WI38 (cell line): ENCODE data around the gene NLGN3.

ENCODE experiments used
- H3K4me3 ChIP-seq: 2 replicates; pipeline ENCODE4 v1.5.1; 2011; ENCODE audit warnings: low read depth, mild to moderate bottlenecking, control low read depth, low read length
- TF ChIP-seq, protein P1 (sequence below): IDR thresholded peaks from 2 replicates; pipeline ENCODE4 v1.5.1; 2012; ENCODE audit warnings: low read depth, mild to moderate bottlenecking, control low read depth, low read length

NLGN3 gene

DNA sequence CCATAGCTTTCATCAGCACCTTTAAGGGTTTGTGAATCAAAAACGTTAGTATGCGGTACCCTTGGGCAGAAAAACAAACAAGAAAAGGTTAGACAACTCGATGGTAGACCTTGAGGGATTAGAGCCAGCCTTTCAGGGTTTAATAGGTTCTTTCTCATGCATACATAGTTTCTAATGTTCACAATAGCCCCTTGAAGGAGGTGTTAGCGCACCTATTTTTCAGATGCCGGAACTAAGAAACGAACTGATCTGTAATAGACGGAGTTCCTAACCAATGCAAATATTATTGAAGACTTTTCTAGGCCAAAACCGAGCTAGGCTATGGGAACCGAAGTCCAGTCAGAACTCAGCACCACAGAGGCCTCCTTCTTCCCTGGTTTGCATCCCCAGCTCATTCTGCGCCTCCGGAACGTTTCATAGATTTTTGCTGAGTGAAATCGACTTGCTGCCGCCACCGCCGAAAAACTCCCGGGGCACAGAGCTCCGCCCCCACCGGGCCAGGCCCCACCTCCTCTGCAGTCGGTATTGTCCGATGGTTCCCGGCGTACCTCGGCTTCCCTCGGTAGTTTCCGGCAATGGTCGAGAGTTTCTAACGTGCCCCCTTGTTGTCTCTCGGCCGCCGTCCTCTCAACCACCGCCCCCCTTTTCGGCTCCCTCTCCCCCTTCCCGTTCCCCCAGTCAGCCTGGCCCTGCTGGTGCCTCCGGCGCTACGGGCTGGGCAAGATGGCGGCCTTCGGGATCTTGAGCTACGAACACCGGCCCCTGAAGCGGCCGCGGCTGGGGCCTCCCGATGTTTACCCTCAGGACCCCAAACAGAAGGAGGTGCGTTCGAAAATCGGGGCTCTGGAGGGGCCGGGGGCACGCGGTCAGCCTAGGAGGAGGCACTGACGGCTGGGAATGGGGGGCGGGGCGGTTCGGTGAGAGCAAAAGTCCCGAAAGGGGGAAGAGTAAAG is 26.3 kb upstream of the NLGN3 start, which contains the start of gene MED12:
TSS of gene MED12 (plus strand) at position 565 of the 953 bp plus-strand sequence. CDS start at position 724, 159 bp downstream.
- TF ChIP-seq, protein P1, sequence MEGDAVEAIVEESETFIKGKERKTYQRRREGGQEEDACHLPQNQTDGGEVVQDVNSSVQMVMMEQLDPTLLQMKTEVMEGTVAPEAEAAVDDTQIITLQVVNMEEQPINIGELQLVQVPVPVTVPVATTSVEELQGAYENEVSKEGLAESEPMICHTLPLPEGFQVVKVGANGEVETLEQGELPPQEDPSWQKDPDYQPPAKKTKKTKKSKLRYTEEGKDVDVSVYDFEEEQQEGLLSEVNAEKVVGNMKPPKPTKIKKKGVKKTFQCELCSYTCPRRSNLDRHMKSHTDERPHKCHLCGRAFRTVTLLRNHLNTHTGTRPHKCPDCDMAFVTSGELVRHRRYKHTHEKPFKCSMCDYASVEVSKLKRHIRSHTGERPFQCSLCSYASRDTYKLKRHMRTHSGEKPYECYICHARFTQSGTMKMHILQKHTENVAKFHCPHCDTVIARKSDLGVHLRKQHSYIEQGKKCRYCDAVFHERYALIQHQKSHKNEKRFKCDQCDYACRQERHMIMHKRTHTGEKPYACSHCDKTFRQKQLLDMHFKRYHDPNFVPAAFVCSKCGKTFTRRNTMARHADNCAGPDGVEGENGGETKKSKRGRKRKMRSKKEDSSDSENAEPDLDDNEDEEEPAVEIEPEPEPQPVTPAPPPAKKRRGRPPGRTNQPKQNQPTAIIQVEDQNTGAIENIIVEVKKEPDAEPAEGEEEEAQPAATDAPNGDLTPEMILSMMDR: no peak
- H3K4me3 ChIP-seq: peak within 1 kb of the TSS; percentile 55

DNA sequence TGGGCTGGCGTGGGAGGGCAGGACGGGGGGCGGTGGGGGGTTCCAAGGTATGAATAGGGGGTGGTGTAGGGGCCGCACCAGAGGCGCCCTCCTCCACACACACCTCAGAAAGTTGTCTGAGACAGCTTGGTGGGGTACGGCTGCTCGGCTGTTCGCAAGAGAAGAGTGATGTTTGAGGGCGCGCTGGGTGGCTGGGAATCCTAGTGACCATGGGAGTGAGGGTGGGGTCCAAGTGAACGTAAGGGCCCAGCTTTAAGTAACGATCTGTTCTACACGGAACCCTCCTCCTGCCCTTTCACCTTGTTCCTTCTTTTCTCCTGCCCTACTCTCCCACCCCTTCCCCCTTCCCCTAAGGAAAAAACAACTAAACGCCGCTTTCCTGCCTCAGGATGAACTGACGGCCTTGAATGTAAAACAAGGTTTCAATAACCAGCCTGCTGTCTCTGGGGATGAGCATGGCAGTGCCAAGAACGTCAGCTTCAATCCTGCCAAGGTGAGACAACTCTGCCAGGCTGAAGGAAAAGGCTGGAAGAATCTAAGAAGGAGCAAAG is 25.6 kb upstream of the NLGN3 start:
- H3K4me3 ChIP-seq: peak overlapping the region; percentile 55
- TF ChIP-seq, protein P1: no peak

DNA sequence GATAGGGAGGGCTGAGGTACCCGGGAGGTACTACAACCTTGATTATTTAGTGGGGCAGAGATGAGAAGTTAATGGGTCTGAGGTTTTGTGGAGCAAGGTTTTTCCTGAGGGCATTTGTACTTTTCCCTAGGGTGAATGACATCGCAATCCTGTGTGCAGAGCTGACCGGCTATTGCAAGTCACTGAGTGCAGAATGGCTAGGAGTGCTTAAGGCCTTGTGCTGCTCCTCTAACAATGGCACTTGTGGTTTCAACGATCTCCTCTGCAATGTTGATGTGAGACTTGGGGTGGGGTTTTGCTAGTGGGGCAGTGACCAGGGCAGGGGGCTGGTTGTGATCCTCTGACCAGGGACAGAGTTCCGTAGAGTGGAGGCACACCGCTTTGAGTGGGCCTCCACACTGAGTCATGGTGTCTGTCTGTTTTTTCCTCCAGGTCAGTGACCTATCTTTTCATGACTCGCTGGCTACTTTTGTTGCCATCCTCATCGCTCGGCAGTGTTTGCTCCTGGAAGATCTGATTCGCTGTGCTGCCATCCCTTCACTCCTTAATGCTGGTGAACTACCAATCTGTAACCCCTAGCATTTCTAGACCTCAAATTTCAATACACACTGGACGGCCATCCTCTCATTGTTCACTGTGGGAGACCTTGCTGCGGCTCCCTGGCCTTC is 16.3 kb upstream of the NLGN3 start:
- no peak overlapping the region for H3K4me3 ChIP-seq
- TF ChIP-seq, protein P1: no peak

DNA sequence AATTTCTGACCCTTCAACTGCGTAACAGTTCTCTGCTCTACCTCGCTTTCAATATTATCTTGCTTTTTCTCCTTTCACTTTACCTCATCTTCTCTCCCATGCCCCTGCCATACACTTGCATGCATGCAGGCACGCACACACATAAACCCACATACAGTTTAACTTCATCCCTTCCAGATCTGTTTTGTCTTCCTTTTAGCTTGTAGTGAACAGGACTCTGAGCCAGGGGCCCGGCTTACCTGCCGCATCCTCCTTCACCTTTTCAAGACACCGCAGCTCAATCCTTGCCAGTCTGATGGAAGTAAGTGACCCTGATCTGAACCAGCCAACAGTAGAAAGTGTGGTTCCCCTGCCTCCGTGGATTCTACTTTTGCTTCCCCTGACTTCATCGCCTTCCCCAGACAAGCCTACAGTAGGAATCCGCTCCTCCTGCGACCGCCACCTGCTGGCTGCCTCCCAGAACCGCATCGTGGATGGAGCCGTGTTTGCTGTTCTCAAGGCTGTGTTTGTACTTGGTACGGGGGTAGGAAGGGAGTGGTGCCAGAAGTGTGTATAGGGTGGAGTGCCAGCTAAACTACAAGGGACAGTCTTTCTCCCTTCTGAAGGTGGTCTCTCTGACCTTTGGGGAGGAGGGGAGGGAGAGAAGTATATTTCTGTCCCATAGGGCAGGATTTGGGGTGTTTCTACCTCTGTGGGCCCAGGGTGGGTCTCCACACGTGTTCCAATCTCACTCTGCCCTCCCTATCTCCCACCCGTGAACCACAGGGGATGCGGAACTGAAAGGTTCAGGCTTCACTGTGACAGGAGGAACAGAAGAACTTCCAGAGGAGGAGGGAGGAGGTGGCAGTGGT is 15.5 kb upstream of the NLGN3 start:
- TF ChIP-seq, protein P1: peak; percentile 70
- H3K4me3 ChIP-seq: no peak overlapping the region

DNA sequence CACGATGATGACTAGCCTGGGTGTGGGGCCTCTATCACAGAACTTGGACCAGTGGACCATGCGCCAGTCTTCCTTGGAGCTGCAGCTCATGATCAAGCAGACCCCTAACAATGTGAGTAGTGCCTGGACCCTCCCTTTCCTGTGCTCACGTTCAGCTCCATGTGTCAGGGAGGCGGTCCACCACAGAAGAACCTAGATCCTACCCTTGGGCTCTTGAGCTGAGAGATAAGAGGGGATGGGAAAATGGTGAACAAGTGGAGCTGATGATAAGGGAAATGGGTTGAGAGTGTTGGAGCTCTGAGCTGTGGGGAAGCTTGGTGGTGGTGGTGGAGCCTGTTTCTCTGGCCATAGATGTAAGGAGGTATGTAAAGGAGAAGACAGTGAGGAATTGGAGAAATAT is 13.1 kb upstream of the NLGN3 start:
- TF ChIP-seq, protein P1: no peak

DNA sequence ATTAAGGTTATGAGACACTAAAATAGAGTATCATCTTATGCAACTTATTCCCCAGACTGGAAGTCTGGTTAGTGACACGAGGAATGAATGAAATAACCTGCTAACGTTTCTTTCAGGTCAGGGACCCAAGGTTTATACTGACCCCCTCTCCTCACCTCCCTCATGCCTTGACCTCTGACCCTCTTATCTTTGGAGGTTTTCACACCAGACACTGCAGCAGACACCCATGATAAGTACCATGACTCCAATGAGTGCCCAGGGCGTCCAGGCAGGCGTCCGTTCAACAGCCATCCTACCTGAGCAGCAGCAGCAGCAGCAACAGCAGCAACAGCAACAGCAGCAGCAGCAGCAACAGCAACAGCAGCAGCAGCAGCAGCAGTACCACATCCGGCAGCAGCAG is 4.2 kb upstream of the NLGN3 start:
- H3K4me3 ChIP-seq: no peak overlapping the region
- TF ChIP-seq, protein P1: no peak

More for the DNA sequence above, 13.1 kb upstream of the NLGN3 start:
- no peak overlapping the region for H3K4me3 ChIP-seq
